Body of pancreas (tissue), 4 donors: Measurements from ENCODE around the gene ACACA.

Experiments used
- POLR2A ChIP-seq, 3 donors: fragments of 450-650 bp; IDR thresholded peaks; one replicate each; pipeline ENCODE4 v1.6.1; 2016; ENCODE audit warnings: antibody characterized with exemption in 3 of 3, mild to moderate bottlenecking in 2 of 3
- TF ChIP-seq, protein P1 (sequence below), 7 experiments: fragments of 450-650 bp in 4 of 7; fragments of 200-600 bp in 3 of 7; sonication (generic) in 3 of 7; IDR thresholded peaks; one replicate each; pipeline ENCODE4 v1.5.1; 2016 to 2019; ENCODE audit warnings: antibody characterized with exemption in 7 of 7

DNA sequence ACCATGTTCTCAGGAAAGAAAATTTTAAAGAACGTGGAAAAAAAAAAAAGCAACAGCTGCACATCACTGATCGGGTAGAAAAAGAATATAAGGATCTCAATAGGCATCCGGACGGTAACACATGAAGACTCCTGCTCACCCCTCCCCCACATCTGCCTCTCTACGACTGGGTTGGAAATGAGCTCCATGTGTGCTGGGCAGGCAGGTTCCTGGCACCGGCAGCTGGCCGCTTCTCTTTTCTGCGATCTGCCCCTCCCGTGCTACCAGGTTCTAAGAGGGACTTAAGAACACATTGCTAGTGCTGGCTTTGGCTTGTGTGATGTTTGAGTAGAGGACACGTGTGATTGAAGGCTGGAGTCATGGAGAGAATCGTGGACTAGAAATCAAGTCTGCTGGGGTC lies 342.4 kb downstream of the ACACA start:
- no peak for TF ChIP-seq POLR2A (IDR thresholded peaks at IDR 0.05)
- TF ChIP-seq, protein P1, sequence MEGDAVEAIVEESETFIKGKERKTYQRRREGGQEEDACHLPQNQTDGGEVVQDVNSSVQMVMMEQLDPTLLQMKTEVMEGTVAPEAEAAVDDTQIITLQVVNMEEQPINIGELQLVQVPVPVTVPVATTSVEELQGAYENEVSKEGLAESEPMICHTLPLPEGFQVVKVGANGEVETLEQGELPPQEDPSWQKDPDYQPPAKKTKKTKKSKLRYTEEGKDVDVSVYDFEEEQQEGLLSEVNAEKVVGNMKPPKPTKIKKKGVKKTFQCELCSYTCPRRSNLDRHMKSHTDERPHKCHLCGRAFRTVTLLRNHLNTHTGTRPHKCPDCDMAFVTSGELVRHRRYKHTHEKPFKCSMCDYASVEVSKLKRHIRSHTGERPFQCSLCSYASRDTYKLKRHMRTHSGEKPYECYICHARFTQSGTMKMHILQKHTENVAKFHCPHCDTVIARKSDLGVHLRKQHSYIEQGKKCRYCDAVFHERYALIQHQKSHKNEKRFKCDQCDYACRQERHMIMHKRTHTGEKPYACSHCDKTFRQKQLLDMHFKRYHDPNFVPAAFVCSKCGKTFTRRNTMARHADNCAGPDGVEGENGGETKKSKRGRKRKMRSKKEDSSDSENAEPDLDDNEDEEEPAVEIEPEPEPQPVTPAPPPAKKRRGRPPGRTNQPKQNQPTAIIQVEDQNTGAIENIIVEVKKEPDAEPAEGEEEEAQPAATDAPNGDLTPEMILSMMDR (IDR thresholded peaks at IDR 0.05) = no peak
